Panc1 (cell line): ENCODE results near the gene CALCR. TPM values are rescaled to one million over a fixed set of nuclear protein-coding genes. Genes with fewer than 3 reads are reported as not detected.
"Not testable (repeated sequence)": the region's sequence is repeated elsewhere in the genome, so short reads cannot be mapped to it uniquely, and the experiment has no call there.

ENCODE experiments used
- ATAC-seq: fragments of 200-7000 bp; cut with Tn5 transposase; 2 replicates; pipeline ENCODE4 v1.9.1; 2020; ENCODE audit warnings: mild to moderate bottlenecking, moderate library complexity
- BruUV-seq: library from RNA; stranded (reverse); fragments of 400-500 nt; replicated peaks from 2 replicates; lab custom pipeline; 2021; lab: Mats Ljungman, UMichigan
- CTCF ChIA-PET: fragments of 300-600 bp; sonication (Branson Sonifier 250); formaldehyde crosslinking; loops from one replicate; lab custom pipeline; 2022; ENCODE audit warnings: antibody characterized with exemption; lab: Charles Lee
- POLR2A ChIA-PET: fragments of 300-600 bp; sonication (Branson Sonifier 250); formaldehyde crosslinking; loops from one replicate; lab custom pipeline; 2022; ENCODE audit warnings: antibody characterized with exemption; lab: Charles Lee
- DNase-seq: peaks from one replicate; pipeline ENCODE4 v3.0.0-alpha.2; 2010; ENCODE audit warnings: low read depth, low spot score
- H3K27ac ChIP-seq: 2 replicates; pipeline ENCODE4 v1.5.1; 2011; ENCODE audit warnings: mild to moderate bottlenecking, low read length, inconsistent platforms
- H3K27me3 ChIP-seq: fragments of 200-500 bp; sonication (Bioruptor generic); 2 replicates; pipeline ENCODE4 v1.6.0; 2014; ENCODE audit warnings: low read length, inconsistent platforms; ENCODE audit not compliant: control insufficient read depth, insufficient read depth
- H3K36me3 ChIP-seq: fragments of 200-500 bp; sonication (Bioruptor generic); 2 replicates; pipeline ENCODE4 v1.5.1; 2014; ENCODE audit warnings: inconsistent platforms, mild to moderate bottlenecking, low read length, moderate library complexity; ENCODE audit not compliant: control insufficient read depth, insufficient read depth
- H3K4me1 ChIP-seq: 2 replicates; pipeline ENCODE4 v1.5.1; 2011; ENCODE audit warnings: inconsistent platforms, mild to moderate bottlenecking, low read length, moderate library complexity; ENCODE audit not compliant: control insufficient read depth, insufficient read depth
- H3K4me3 ChIP-seq, 2 experiments: 2 replicates each; pipeline ENCODE4 v1.5.1; 2011 to 2012; ENCODE audit warnings: low read depth in 2 of 2, low read length in 2 of 2, mild to moderate bottlenecking in 2 of 2, inconsistent platforms in 1 of 2, moderate library complexity in 1 of 2
- H3K9me3 ChIP-seq: fragments of 200-500 bp; sonication (Bioruptor generic); 2 replicates; pipeline ENCODE4 v1.5.1; 2014; ENCODE audit warnings: low read depth, mild to moderate bottlenecking, inconsistent platforms, low read length, moderate library complexity; ENCODE audit not compliant: control insufficient read depth, insufficient read depth
- CTCF ChIP-seq: fragments of 450-650 bp; IDR thresholded peaks from 2 replicates; pipeline ENCODE4 v1.5.1; 2017; ENCODE audit warnings: mild to moderate bottlenecking
- POLR2AphosphoS5 ChIP-seq: IDR thresholded peaks from 2 replicates; pipeline ENCODE4 v1.6.1; 2012; ENCODE audit warnings: mild to moderate bottlenecking, low read depth, low read length, moderate library complexity
- REST ChIP-seq, 2 experiments: IDR thresholded peaks; 2 replicates each; pipeline ENCODE4 v1.6.1; 2011 to 2012; ENCODE audit warnings: low read depth in 2 of 2, control low read depth in 1 of 2, low read length in 1 of 2, mild to moderate bottlenecking in 1 of 2, moderate library complexity in 1 of 2; ENCODE audit not compliant: insufficient read depth in 1 of 2
- SIN3A ChIP-seq: IDR thresholded peaks from 2 replicates; pipeline ENCODE4 v1.6.1; 2012; ENCODE audit warnings: low read depth, mild to moderate bottlenecking, low read length, moderate library complexity, borderline replicate concordance; ENCODE audit not compliant: insufficient read depth
- TCF7L2 ChIP-seq: IDR thresholded peaks from 2 replicates; pipeline ENCODE4 v1.6.1; 2011; ENCODE audit warnings: mild to moderate bottlenecking, low read depth, low read length, inconsistent platforms
- in situ Hi-C: cut with HindIII; loops from 2 replicates; pipeline ENCODE4 v1.10.0; 2016; ENCODE audit warnings: low sequenced_read_pairs, low pct_unique_long_range_greater_than_20kb
- intact Hi-C: fragments of 100-400 bp; cut with micrococcal nuclease; formaldehyde crosslinking; loops from one replicate; pipeline ENCODE4 v1.10.0; 2022; ENCODE audit not compliant: unreplicated experiment
- total RNA-seq: library from RNA; stranded (reverse); gene quantifications from one replicate; pipeline ENCODE4 v1.2.1, GENCODE V29; 2021; ENCODE audit not compliant: unreplicated experiment

CALCR gene
- total RNA-seq, 1 experiment from 2014 or later: 0.10 TPM

- Histone ChIP-seq H3K4me1 (no peaks in the 10 kb centered on the region), H3K4me3 (no peak overlapping the region), H3K27ac (no peak overlapping the region), H3K9me3 (no peaks in the 10 kb centered on the region), H3K36me3 (no peaks in the 10 kb centered on the region), H3K27me3 (no peaks in the 10 kb centered on the region; the same call in 1 of the 2 replicates)
- no peak for DNase-seq
- intact Hi-C loops: no loop called here
- TF ChIP-seq CTCF (no peak), POLR2AphosphoS5 (no peak), TCF7L2 (no peak), SIN3A (no peak), REST (IDR thresholded peaks at IDR 0.05; ENCODE audit: insufficient read depth in 1 of 2, low read depth in 2 of 2, low read length in 1 of 2) (no peak)
- BruUV-seq: no TSS peak
- CTCF ChIA-PET: no interaction called here
- no peak for ATAC-seq
- POLR2A ChIA-PET: no interaction called here
- in situ Hi-C loops: no loop called here
Observed at GRCh38 chr7:93594250-93594649, 19.7 kb upstream of the CALCR start.

GRCh38 chr7:93592588-93593266 lies 18.2 kb upstream of the CALCR start:
- Histone ChIP-seq H3K27ac (no peak overlapping the region), H3K4me1 (no peaks in the 10 kb centered on the region), H3K4me3 (no peak overlapping the region), H3K27me3 (no peaks in the 10 kb centered on the region; the same call in 1 of the 2 replicates), H3K36me3 (no peaks in the 10 kb centered on the region), H3K9me3 (no peaks in the 10 kb centered on the region)
- DNase-seq (no peak), ATAC-seq (no peak)
- in situ Hi-C loops (no loop called here), intact Hi-C loops (no loop called here)
- POLR2A ChIA-PET: interaction anchor here (0.5 kb wide), 1 partner anchor 23 kb away, joined by 3 read pairs; no protein-coding TSS in a partner anchor
- CTCF ChIA-PET: interaction anchor here (0.6 kb wide), 1 partner anchor 172 kb away, joined by 3 read pairs; no protein-coding TSS in a partner anchor
- BruUV-seq: no TSS peak
- no peak for TF ChIP-seq TCF7L2
- no peak for TF ChIP-seq POLR2AphosphoS5

- H3K27me3 ChIP-seq, H3K27ac ChIP-seq, H3K4me1 ChIP-seq, ATAC-seq, intact Hi-C loops, BruUV-seq, DNase-seq, H3K36me3 ChIP-seq, POLR2A ChIA-PET, CTCF ChIA-PET, H3K4me3 ChIP-seq, in situ Hi-C loops, H3K9me3 ChIP-seq: not testable (repeated sequence)
Observed at GRCh38 chr7:93591224-93592050, 16.9 kb upstream of the CALCR start.

- H3K9me3 ChIP-seq, intact Hi-C loops, H3K4me1 ChIP-seq, in situ Hi-C loops, POLR2A ChIA-PET, BruUV-seq, H3K27ac ChIP-seq, ATAC-seq, DNase-seq, H3K27me3 ChIP-seq, CTCF ChIA-PET, H3K4me3 ChIP-seq, H3K36me3 ChIP-seq: not testable (repeated sequence)
Observed at GRCh38 chr7:93586479-93586865, 11.9 kb upstream of the CALCR start.
